ENCODE results near the gene STEAP4.

DNA sequence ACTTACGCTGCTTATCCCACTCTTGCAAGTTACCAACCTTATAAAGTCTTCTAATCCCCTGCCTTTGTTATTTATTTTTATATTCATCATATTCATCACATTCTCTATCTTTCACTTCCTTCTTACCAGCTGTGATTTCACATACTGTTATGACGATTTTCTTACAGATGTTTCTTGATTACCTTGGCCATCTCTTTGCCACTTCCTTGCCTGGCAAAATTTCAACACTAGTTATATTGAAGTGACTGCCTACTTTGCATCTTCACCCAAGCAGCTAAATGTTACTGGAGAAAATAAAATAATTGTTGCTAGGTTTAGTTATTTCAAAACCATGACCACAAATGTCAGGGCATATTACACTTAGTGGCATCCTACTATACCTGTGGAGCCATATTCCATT, 8.8 kb upstream of the STEAP4 start:
- TF ChIP-seq CTCF (IDR thresholded peaks at IDR 0.05) = no peak
- TF ChIP-seq POLR2A (IDR thresholded peaks at IDR 0.05) = no peak

Data from lower leg skin (tissue), 3 donors.